Measurements from ENCODE around the gene LGALS7B. TPM values are rescaled to one million over a fixed set of nuclear protein-coding genes. Genes with fewer than 3 reads are reported as not detected.
"Not testable (repeated sequence)": the region's sequence is repeated elsewhere in the genome, so short reads cannot be mapped to it uniquely, and the experiment has no call there.

The LGALS7B gene
- total RNA-seq, 2 experiments from 2014 or later: not detected

DNA sequence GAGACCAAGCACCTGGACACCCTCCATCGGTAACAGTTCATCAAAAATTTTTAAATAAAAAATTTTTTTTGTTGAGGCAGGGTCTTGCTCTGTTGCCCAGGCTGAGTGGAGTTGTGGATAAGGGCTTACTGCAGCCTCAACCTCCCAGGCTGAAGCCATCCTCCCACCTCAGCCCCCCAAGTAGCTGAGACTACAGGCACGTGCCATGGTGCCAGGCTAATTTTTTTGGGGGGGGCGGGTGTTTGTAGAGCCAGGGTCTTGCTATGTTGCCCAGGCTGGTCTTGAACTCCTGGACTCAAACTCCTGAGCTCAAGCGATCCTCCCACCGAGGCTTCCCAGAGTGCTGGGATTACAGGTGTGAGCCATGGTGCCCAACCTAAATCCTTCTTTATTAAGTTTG is 4.7 kb downstream of the LGALS7B start:
- intact Hi-C loops (cut with micrococcal nuclease; ENCODE audit: unreplicated experiment): no loop called here
- no peak overlapping the region for H3K4me2 ChIP-seq (ENCODE audit: low read length)
- H2AFZ ChIP-seq (ENCODE audit: low read length): no peak overlapping the region
- no peak for DNase-seq (ENCODE audit: low spot score)
- H3K27ac ChIP-seq (ENCODE audit: low read depth, low read length, poor library complexity, severe bottlenecking): no peak overlapping the region
- H3K4me1 ChIP-seq (ENCODE audit: insufficient read depth, low read length, poor library complexity, severe bottlenecking): no peaks in the 10 kb centered on the region
- ChIA-PET POLR2A (interaction anchor here (0.6 kb wide), 1 partner anchor 381 kb away, joined by 3 read pairs; no protein-coding TSS in a partner anchor), CTCF (ENCODE audit: unreplicated experiment) (no interaction called here)
- no peaks in the 10 kb centered on the region for H3K9me2 ChIP-seq (ENCODE audit: insufficient read depth, low read length)
- TF ChIP-seq EZH2phosphoT487 (IDR thresholded peaks at IDR 0.05; ENCODE audit: borderline replicate concordance, low read depth, low read length): no peak
- TF ChIP-seq, protein P1, sequence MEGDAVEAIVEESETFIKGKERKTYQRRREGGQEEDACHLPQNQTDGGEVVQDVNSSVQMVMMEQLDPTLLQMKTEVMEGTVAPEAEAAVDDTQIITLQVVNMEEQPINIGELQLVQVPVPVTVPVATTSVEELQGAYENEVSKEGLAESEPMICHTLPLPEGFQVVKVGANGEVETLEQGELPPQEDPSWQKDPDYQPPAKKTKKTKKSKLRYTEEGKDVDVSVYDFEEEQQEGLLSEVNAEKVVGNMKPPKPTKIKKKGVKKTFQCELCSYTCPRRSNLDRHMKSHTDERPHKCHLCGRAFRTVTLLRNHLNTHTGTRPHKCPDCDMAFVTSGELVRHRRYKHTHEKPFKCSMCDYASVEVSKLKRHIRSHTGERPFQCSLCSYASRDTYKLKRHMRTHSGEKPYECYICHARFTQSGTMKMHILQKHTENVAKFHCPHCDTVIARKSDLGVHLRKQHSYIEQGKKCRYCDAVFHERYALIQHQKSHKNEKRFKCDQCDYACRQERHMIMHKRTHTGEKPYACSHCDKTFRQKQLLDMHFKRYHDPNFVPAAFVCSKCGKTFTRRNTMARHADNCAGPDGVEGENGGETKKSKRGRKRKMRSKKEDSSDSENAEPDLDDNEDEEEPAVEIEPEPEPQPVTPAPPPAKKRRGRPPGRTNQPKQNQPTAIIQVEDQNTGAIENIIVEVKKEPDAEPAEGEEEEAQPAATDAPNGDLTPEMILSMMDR (conservative IDR thresholded peaks at IDR 0.05; ENCODE audit: low read length): no peak
- BruUV-seq (replicated peaks): no TSS peak
- no peaks in the 10 kb centered on the region for H4K20me1 ChIP-seq (ENCODE audit: insufficient read depth, low read length)
- no peaks in the 10 kb centered on the region for H3K9me3 ChIP-seq (ENCODE audit: low read length)
- H3K4me3 ChIP-seq (ENCODE audit: low read depth, low read length, poor library complexity, severe bottlenecking): no peak overlapping the region
- no peaks in the 10 kb centered on the region for H3K79me2 ChIP-seq (ENCODE audit: insufficient read depth, low read depth, low read length)
- no peaks in the 10 kb centered on the region for H3K36me3 ChIP-seq (ENCODE audit: insufficient read depth, low read length)

DNA sequence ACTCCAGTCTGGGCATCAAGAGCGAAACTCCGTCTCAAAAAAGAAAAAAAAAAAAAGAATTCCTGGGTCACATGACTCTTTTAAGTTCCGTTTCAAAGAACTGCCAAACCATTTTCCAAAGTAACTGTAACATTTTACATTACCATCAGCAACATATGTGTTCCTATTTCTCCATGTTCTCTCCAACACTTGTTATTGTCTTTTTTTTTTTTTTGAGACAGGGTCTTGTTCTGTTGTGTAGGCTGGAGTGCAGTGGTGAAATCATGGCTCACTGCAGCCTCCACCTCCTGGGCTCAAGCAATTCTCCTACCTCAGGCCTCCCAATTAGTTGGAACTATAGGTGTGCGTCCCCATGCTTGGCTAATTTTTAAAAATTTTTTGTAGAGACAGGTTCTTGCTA is 6.5 kb downstream of the LGALS7B start:
- POLR2A ChIA-PET: no interaction called here
- Histone ChIP-seq H3K4me1 (ENCODE audit: insufficient read depth, low read length, poor library complexity, severe bottlenecking) (no peaks in the 10 kb centered on the region), H3K27ac (ENCODE audit: low read depth, low read length, poor library complexity, severe bottlenecking) (no peak overlapping the region), H3K4me2 (ENCODE audit: low read length) (no peak overlapping the region), H3K4me3 (ENCODE audit: low read depth, low read length, poor library complexity, severe bottlenecking) (no peak overlapping the region), H3K79me2 (ENCODE audit: insufficient read depth, low read depth, low read length) (no peaks in the 10 kb centered on the region), H4K20me1 (ENCODE audit: insufficient read depth, low read length) (no peaks in the 10 kb centered on the region), H3K36me3 (ENCODE audit: insufficient read depth, low read length) (no peaks in the 10 kb centered on the region), H3K9me3 (ENCODE audit: low read length) (no peaks in the 10 kb centered on the region), H2AFZ (ENCODE audit: low read length) (no peak overlapping the region), H3K9me2 (ENCODE audit: insufficient read depth, low read length) (no peaks in the 10 kb centered on the region)
- CTCF ChIA-PET (ENCODE audit: unreplicated experiment): no interaction called here
- TF ChIP-seq, protein P1 (conservative IDR thresholded peaks at IDR 0.05; ENCODE audit: low read length): no peak
- TF ChIP-seq EZH2phosphoT487 (IDR thresholded peaks at IDR 0.05; ENCODE audit: borderline replicate concordance, low read depth, low read length): no peak
- DNase-seq (ENCODE audit: low spot score): no peak
- no TSS peak for BruUV-seq (replicated peaks)
- intact Hi-C loops (cut with micrococcal nuclease; ENCODE audit: unreplicated experiment): no loop called here

DNA sequence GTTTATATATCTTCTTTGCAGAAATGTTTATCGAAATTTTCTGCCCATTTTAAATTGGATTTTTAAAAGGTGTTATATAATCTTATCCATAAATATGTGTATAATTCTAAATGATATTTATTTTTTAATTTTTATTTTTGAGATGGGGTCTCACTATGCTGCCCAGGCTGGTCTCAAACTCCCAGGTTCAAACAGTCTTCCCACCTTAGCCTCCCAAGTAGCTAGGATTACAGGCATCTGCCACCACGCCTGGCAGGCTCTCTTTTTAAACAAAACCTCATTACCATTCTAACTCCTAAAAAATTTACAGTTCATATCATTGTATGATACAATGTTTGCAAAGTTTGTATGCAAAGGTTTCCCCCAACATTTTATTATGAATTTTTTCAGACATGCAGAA is 7.2 kb downstream of the LGALS7B start:
- no TSS peak for BruUV-seq (replicated peaks)

DNA sequence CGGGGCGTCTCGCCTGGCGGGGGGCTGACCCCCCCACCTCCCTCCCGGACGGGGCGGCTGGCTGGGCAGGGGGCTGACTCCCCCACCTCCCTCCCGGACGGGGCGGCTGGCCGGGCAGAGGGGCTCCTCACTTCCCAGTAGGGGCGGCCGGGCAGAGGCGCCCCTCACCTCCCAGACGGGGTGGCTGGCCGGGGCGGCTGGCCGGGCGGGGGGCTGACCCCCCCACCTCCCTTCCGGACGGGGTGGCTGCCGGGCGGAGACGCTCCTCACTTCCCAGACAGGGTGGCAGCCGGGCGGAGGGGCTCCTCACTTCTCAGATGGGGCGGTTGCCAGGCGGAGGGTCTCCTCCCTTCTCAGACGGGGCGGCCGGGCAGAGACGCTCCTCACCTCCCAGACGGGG is 8.8 kb downstream of the LGALS7B start:
- H3K4me2 ChIP-seq (ENCODE audit: low read length); H3K4me1 ChIP-seq (ENCODE audit: insufficient read depth, low read length, poor library complexity, severe bottlenecking); intact Hi-C loops (cut with micrococcal nuclease; ENCODE audit: unreplicated experiment); DNase-seq (ENCODE audit: low spot score); H2AFZ ChIP-seq (ENCODE audit: low read length); POLR2A ChIA-PET; H4K20me1 ChIP-seq (ENCODE audit: insufficient read depth, low read length); H3K79me2 ChIP-seq (ENCODE audit: insufficient read depth, low read depth, low read length); H3K36me3 ChIP-seq (ENCODE audit: insufficient read depth, low read length); H3K9me2 ChIP-seq (ENCODE audit: insufficient read depth, low read length); H3K27ac ChIP-seq (ENCODE audit: low read depth, low read length, poor library complexity, severe bottlenecking); H3K9me3 ChIP-seq (ENCODE audit: low read length); BruUV-seq (replicated peaks); H3K4me3 ChIP-seq (ENCODE audit: low read depth, low read length, poor library complexity, severe bottlenecking); CTCF ChIA-PET (ENCODE audit: unreplicated experiment): not testable (repeated sequence)

More for the DNA sequence above, 7.2 kb downstream of the LGALS7B start:
- Histone ChIP-seq H3K9me2 (ENCODE audit: insufficient read depth, low read length) (no peaks in the 10 kb centered on the region), H3K27ac (ENCODE audit: low read depth, low read length, poor library complexity, severe bottlenecking) (no peak overlapping the region), H3K9me3 (ENCODE audit: low read length) (no peaks in the 10 kb centered on the region), H3K4me3 (ENCODE audit: low read depth, low read length, poor library complexity, severe bottlenecking) (no peak overlapping the region), H4K20me1 (ENCODE audit: insufficient read depth, low read length) (no peaks in the 10 kb centered on the region), H3K36me3 (ENCODE audit: insufficient read depth, low read length) (no peaks in the 10 kb centered on the region), H3K4me1 (ENCODE audit: insufficient read depth, low read length, poor library complexity, severe bottlenecking) (no peaks in the 10 kb centered on the region), H2AFZ (ENCODE audit: low read length) (no peak overlapping the region), H3K4me2 (ENCODE audit: low read length) (no peak overlapping the region), H3K79me2 (ENCODE audit: insufficient read depth, low read depth, low read length) (no peaks in the 10 kb centered on the region)
- no peak for DNase-seq (ENCODE audit: low spot score)
- TF ChIP-seq, protein P1 (conservative IDR thresholded peaks at IDR 0.05; ENCODE audit: low read length): no peak
- TF ChIP-seq EZH2phosphoT487 (IDR thresholded peaks at IDR 0.05; ENCODE audit: borderline replicate concordance, low read depth, low read length): no peak
- intact Hi-C loops (cut with micrococcal nuclease; ENCODE audit: unreplicated experiment): no loop called here
- ChIA-PET POLR2A (no interaction called here), CTCF (ENCODE audit: unreplicated experiment) (no interaction called here)

Data from OCI-LY7 (cell line).